Bone marrow (tissue), 2 donors: ENCODE data around the gene HAO1.
"Not testable (repeated sequence)": the region's sequence is repeated elsewhere in the genome, so short reads cannot be mapped to it uniquely, and the experiment has no call there.

Experiments
- DNase-seq, 2 donors: peaks; one replicate each; lab custom pipeline; 2025; lab: John Stamatoyannopoulos, UW

Gene HAO1

DNA sequence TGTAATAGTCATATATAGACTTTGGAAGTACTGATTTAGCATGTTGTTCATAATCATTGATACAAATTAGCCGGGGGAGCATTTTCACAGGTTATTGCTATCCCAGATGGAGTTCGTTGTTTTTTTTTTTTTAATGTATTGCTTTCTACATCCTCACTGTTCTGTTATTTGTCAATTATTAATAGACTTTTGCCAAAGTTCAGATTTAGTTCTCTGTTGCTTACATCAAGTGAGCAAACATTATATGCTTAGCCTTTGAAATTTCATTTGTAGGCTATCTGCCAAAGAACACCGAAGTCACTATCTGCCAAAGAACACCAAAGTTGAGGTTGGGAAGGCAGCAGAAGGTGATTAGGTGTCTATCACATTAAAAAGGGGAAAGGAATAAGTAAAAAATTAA, at the start of gene HAO1:
Gene HAO1 (minus strand): TSS at position 118 of the 400 bp plus-strand sequence. CDS start 36 bp downstream, at position 82.
- no peak for DNase-seq

GRCh38 chr20:7989379-7989778, 49.1 kb upstream of the HAO1 start:
- DNase-seq, result no peak

DNA sequence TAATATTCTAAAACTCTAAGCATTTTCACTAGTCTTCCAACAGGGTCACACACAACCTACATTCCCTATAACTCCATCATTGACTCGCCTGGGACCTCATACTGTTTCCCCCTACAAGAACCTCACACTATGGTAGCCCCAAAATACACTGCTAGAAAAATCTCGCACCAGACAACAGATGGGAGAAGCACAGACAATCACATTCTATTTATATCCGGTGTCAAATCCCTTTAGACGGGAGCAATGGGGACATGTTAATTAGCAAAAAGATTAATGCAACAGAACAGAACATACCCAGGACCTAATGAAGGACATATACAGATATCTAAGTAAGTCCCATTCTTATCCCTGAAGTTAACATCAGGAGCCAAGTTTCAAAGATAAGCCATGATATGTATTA, 45.7 kb upstream of the HAO1 start:
- no peak for DNase-seq

GRCh38 chr20:7984192-7984591, 43.9 kb upstream of the HAO1 start:
- DNase-seq, result no peak

- no peak for DNase-seq
Observed at GRCh38 chr20:7981374-7981773, 41.1 kb upstream of the HAO1 start.

GRCh38 chr20:7980332-7981046, 40.2 kb upstream of the HAO1 start:
- DNase-seq, result no peak

DNA sequence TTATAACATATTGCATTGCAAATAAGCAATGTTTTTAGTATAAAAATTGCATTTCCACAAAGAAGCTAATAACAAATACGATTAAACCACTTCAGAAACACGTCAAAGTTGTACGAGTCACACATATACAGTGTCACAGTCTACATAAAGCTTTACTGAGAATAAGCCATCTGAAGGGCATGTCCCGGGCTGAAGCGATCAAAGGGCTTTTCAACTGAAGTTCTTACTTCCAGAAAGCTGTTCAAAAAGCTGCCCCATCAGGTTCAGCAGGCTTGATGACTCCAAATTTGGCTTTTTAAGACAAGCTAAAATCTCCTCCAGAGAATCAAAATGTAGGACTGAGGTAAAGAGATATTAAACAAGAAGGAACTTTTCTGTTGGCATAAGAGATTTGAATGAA, 37.5 kb upstream of the HAO1 start:
- DNase-seq, result no peak

GRCh38 chr20:7975851-7976414, 35.7 kb upstream of the HAO1 start:
- no peak for DNase-seq

- no peak for DNase-seq
Observed at GRCh38 chr20:7974785-7975435, 34.7 kb upstream of the HAO1 start.

GRCh38 chr20:7971536-7972280, 31.4 kb upstream of the HAO1 start:
- no peak for DNase-seq

- DNase-seq, result no peak
Observed at GRCh38 chr20:7967199-7967844, 27.1 kb upstream of the HAO1 start.

DNA sequence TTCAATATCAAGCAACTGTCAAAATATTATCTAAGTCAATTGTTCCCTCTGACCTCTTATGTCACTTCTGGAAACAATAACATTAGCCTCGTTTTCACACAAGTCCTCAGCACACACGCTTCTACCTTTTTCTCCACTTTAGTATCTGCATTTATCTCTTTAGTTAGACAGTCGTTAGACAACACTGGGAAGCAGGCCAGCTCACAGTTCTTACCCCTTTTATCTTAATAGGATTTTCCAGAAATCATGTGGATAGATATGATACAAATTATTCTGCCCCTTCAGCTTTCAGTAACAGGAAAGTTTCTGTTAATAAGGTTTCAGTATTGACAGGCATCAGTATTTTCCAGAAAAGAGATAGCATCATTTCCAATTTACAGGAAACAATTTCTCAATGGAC, 25.9 kb upstream of the HAO1 start:
- DNase-seq, result no peak

DNA sequence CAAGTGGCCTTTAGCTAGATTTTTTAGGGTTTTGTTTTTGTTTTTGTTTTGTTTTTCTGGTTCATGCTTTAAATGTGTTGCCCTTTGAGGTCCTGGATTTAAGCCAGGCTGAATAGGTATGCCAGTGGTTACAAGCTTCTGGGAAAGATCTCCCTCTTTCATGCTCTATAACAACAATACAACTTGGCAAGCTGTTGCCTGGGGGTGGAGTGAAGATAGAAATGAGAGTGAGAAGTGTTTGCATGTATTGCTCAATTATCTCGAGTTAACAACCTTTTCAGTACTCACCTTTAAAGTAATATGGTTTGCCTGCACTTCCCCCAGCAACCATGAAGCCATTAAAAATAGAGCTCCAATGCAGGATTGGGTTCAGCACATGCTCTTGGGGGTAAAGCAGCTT, 19.2 kb upstream of the HAO1 start:
- DNase-seq, result no peak

- not testable (repeated sequence) for DNase-seq
Observed at GRCh38 chr20:7956561-7956960, 16.3 kb upstream of the HAO1 start.

DNA sequence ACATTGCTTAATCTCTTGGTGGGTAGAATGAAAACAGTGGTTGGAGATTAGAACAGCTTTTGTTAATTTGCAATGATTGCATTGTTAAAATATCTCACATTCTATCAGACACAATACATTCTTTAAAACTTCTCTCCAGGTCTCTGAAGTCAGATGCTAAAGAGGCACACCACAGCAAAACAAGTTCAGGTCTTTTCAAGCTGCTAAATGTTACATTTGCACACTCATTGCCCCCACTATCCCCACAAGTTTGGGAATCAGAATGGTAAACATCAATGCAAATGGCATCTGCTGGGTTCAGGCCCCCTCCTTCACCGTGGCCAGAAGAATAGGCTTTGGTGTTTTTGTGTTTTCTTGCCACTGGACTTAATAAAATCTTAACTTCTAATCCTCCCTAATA, 10.1 kb upstream of the HAO1 start:
- no peak for DNase-seq

DNA sequence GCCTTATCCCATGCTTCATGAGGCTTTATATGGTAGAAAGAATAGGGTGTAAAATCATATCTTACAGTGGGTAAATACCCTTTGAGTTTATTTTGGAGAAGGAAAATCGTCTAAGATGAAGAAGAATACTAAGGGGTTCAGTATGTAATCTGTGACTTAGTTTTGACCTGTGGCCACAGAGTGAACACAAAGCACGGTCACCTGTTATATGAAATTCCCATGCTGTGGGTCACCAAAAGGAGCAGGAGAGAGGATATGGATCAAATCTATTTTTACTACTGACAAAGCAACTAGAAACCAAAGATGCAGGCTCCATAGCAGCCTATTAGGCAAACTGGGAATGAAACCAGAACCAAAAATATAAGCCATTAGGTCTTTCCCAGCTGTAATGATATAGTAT, 3.6 kb upstream of the HAO1 start:
- DNase-seq, result no peak

DNA sequence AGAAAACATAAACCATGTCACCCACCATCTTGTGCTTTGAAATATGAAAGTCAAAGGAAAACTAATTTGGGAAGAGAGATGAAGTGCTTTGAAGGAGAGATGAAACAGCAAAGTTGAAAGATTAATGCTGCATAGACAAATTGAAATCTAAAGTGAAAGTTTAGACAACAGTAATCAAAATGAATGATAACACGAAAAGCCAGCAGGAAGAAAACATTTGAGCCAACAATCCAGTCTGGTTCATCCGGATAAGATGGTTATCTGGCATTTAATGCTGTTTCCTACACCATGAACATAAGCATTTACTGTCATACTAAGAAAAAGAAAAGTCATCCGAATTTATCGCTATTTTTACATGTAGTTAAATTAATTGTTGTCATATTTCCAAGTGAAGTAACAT, 595 bp downstream of the HAO1 start:
- no peak for DNase-seq

GRCh38 chr20:7938058-7938457, 2.2 kb downstream of the HAO1 start:
- no peak for DNase-seq

DNA sequence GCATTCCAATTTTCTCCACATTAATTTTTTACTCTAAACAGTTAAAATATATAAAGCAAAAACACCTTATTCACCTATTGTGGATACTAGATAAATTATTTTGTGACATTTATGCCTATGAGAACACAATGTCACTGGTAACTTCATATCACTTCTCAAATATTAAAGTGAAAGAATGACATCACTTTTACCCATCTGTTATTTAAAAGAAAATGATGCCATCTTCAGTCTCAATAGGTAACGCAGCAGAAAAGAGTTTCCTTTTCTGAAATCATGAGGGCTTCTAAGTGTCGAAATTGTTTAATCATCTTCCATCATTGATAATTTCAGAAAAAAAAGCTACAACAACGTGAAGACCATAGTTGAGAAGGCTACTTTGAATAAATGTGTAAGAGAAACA, 2.9 kb downstream of the HAO1 start:
- no peak for DNase-seq

DNA sequence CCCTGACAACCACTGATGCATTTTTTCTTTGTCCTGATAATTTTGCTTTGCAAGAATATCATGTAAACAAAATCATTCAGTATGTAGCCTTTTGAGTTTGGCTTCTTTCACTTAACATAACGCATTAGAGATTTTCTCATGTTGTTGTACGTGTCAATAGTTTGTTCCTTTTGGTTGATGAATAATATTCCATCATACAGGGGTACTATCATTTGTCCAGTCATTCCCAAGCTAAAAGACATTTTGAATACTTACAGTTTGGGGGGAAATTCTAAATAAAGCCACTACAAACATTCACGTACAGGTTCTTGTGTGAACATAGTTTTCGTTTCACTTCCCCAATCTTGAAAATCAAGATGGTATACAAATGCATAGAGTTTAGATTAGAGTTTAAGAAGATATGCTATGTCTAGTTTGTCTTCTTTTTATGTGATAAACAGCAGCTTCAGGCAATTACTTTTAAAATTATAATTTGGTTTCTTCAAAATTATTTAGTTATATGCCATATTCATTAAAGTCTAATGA, 5.2 kb downstream of the HAO1 start:
- DNase-seq, result no peak

GRCh38 chr20:7933346-7933745, 6.9 kb downstream of the HAO1 start:
- DNase-seq, result no peak

DNA sequence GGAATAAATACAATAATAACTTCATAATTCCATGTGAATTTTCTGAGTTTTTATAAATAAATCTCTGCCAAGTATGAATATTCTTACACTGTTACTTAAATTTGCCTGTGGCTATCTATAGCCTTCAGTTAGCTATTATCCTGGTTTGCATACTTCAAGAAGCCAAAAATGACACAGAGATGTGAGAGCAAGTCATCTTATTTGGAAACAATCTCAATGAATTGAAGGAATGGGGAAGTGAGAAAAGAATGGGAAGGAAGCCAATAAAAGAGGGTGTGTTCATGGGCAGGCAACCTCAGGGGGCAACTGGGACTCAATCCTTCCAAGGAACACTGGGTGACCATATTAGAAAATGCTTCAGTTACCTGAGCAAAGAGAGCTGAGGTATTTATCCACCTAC, 9.9 kb downstream of the HAO1 start:
- DNase-seq, result no peak
